DND-41 (cell line): ENCODE measurements around the gene CDT1.

ENCODE experiments used
- ATAC-seq: fragments of 200-7000 bp; cut with Tn5 transposase; 3 replicates; pipeline ENCODE4 v1.9.1; 2021; ENCODE audit warnings: low read depth; ENCODE audit not compliant: insufficient read depth
- DNase-seq: peaks from one replicate; pipeline ENCODE4 v3.0.0-alpha.2; 2020
- H2AFZ ChIP-seq: 2 replicates; pipeline ENCODE4 v1.6.0; 2012; ENCODE audit warnings: low read depth, low read length
- H3K27ac ChIP-seq: 2 replicates; pipeline ENCODE4 v1.5.1; 2012; ENCODE audit warnings: low read length, inconsistent platforms
- H3K27me3 ChIP-seq: fragments of 200-600 bp; sonication (generic); 2 replicates; pipeline ENCODE4 v1.6.0; 2012; ENCODE audit warnings: low read length, mild to moderate bottlenecking, inconsistent platforms; ENCODE audit not compliant: insufficient read depth, poor library complexity
- H3K36me3 ChIP-seq: 2 replicates; pipeline ENCODE4 v1.5.1; 2012; ENCODE audit warnings: low read length, inconsistent platforms; ENCODE audit not compliant: insufficient read depth
- H3K4me1 ChIP-seq: 2 replicates; pipeline ENCODE4 v1.5.1; 2012; ENCODE audit warnings: mild to moderate bottlenecking, low read length; ENCODE audit not compliant: insufficient read depth
- H3K4me2 ChIP-seq: 2 replicates; pipeline ENCODE4 v1.6.0; 2012; ENCODE audit warnings: mild to moderate bottlenecking, moderate library complexity, low read length, inconsistent platforms; ENCODE audit not compliant: insufficient read depth
- H3K4me3 ChIP-seq, 2 experiments: fragments of 200-600 bp in 1 of 2; shearing (Covaris generic) in 1 of 2; 2 replicates each; pipeline ENCODE4 v1.5.1; 2012 to 2016; ENCODE audit warnings: inconsistent platforms in 2 of 2, low read length in 2 of 2, mild to moderate bottlenecking in 2 of 2, low read depth in 1 of 2, moderate library complexity in 1 of 2
- H3K79me2 ChIP-seq: 2 replicates; pipeline ENCODE4 v1.6.0; 2012; ENCODE audit warnings: low read length, inconsistent platforms; ENCODE audit not compliant: insufficient read depth
- H3K9ac ChIP-seq: 2 replicates; pipeline ENCODE4 v1.6.0; 2012; ENCODE audit warnings: low read depth, mild to moderate bottlenecking, inconsistent platforms, low read length, moderate library complexity
- H3K9me3 ChIP-seq: 2 replicates; pipeline ENCODE4 v1.5.1; 2012; ENCODE audit warnings: low read length, moderate library complexity, mild to moderate bottlenecking, inconsistent platforms; ENCODE audit not compliant: insufficient read depth, severe bottlenecking
- H4K20me1 ChIP-seq: 2 replicates; pipeline ENCODE4 v1.6.0; 2012; ENCODE audit warnings: low read length; ENCODE audit not compliant: insufficient read depth
- EZH2 ChIP-seq: IDR thresholded peaks from 3 replicates; pipeline ENCODE4 v1.6.1; 2012; ENCODE audit warnings: borderline replicate concordance, low read depth, mild to moderate bottlenecking, moderate library complexity, low read length, inconsistent platforms; ENCODE audit not compliant: severe bottlenecking
- TF ChIP-seq, protein P1 (sequence below): IDR thresholded peaks from 2 replicates; pipeline ENCODE4 v1.5.1; 2012; ENCODE audit warnings: borderline replicate concordance, low read length, moderate library complexity, mild to moderate bottlenecking; ENCODE audit not compliant: poor library complexity, severe bottlenecking; ENCODE audit errors: extremely low read depth

The CDT1 gene

DNA sequence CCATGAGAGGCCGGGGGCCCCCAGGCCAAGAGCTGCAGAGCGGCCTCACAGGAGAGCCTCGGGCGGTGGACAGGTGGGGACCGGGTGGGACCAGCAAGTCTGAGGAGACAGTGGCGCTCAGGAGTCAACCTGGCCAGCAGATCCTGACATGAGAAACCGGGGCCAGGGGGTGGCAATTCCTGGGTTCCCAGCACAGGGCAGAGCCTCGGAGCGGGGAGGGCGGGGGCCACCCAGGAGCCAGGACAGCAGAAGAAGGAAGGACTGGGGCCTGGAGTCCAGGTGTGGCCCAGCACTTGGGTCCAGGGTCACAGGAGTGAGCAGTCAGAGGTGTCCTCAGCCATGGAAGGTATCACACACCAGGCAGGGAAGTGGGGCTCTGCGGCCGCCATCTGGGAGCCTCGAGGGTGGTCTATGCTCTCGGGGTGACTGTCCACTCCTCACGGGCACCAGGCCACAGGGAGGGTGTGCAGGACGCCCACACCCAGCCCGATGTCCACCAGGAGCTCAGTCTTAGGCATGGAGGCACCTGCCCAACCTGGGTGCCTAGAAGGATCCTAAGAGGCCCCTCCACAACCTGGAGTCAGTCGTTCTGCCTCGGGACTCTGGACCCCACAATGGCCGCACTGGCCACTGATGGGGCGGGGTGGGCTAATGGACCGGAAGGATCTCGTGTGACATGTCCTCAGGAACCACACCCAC is 47.7 kb upstream of the CDT1 start:
- ATAC-seq (no peak), DNase-seq (no peak)
- Histone ChIP-seq H3K27ac (no peak overlapping the region), H3K9ac (no peak overlapping the region), H3K27me3 (no peaks in the 10 kb centered on the region), H3K79me2 (peaks cover 91% of the 10 kb centered on the region), H3K36me3 (peaks cover 25% of the 10 kb centered on the region), H3K4me3 (no peak overlapping the region), H4K20me1 (peaks cover 88% of the 10 kb centered on the region), H2AFZ (no peak overlapping the region), H3K9me3 (no peaks in the 10 kb centered on the region), H3K4me2 (no peak overlapping the region), H3K4me1 (no peaks in the 10 kb centered on the region)
- TF ChIP-seq, protein P1, sequence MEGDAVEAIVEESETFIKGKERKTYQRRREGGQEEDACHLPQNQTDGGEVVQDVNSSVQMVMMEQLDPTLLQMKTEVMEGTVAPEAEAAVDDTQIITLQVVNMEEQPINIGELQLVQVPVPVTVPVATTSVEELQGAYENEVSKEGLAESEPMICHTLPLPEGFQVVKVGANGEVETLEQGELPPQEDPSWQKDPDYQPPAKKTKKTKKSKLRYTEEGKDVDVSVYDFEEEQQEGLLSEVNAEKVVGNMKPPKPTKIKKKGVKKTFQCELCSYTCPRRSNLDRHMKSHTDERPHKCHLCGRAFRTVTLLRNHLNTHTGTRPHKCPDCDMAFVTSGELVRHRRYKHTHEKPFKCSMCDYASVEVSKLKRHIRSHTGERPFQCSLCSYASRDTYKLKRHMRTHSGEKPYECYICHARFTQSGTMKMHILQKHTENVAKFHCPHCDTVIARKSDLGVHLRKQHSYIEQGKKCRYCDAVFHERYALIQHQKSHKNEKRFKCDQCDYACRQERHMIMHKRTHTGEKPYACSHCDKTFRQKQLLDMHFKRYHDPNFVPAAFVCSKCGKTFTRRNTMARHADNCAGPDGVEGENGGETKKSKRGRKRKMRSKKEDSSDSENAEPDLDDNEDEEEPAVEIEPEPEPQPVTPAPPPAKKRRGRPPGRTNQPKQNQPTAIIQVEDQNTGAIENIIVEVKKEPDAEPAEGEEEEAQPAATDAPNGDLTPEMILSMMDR = no peak
- TF ChIP-seq EZH2 = no peak

DNA sequence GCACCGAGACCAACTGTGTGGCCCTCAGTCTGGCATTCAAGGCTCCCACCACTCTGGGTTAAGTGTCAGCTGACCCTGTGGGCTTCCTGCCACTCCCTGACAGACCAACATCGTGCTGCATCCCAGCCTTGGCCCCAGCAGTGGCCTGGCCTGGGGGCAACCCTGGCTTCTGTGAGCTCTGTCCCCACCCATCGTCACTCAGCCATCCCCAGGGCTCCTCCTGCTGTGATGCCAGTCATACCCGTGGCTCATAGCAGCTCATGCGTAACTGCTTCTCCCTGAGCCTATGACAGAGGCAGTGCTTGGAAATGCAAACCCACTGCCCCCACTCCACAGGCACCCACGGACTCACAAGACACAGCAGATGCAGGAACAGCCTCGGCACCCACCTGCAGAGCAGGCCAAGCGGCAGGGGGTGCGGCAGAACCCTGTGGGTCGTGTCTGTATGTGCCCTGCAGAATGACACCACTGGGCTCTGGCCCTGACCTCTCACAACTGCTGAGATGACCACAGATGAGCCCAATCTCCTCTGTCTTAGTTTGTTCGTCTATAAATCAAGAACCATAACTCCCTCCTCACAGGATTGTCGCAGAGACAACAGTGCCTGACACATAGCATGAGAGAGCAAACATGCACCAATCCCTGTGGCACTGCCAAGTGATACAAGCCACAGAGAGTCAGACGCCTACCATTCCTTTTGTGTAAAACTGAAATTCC is 45.2 kb upstream of the CDT1 start:
- Histone ChIP-seq H3K4me1 (no peaks in the 10 kb centered on the region), H3K79me2 (peaks cover 96% of the 10 kb centered on the region), H3K36me3 (peaks cover 27% of the 10 kb centered on the region), H4K20me1 (peaks cover 96% of the 10 kb centered on the region), H3K9me3 (no peaks in the 10 kb centered on the region), H2AFZ (no peak overlapping the region), H3K4me2 (no peak overlapping the region), H3K9ac (no peak overlapping the region), H3K27ac (no peak overlapping the region), H3K27me3 (no peaks in the 10 kb centered on the region), H3K4me3 (no peak overlapping the region)
- TF ChIP-seq EZH2 = no peak
- TF ChIP-seq, protein P1 = no peak
- DNase-seq = no peak
- no peak for ATAC-seq

DNA sequence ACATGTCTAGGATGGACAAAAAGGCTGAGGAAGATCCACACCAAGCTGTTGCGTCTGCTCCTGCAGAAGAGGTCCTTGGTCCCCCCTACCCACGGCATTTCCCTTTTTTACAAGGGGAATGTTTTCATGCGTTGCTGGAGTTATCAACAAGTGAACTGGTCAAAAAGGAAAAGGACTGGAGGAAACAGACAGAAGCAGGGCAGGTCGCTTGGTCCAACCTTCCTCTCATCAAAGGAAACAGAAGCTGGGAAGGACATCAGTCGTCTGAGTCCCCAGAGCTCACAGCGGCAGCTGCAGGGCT is 44.7 kb upstream of the CDT1 start:
- Histone ChIP-seq H3K4me1 (no peaks in the 10 kb centered on the region), H3K4me2 (no peak overlapping the region), H3K9me3 (no peaks in the 10 kb centered on the region), H3K9ac (no peak overlapping the region), H3K27me3 (no peaks in the 10 kb centered on the region), H3K36me3 (peaks cover 28% of the 10 kb centered on the region), H3K27ac (no peak overlapping the region), H3K4me3 (no peak overlapping the region), H4K20me1 (peaks cover 96% of the 10 kb centered on the region), H3K79me2 (peaks cover 96% of the 10 kb centered on the region), H2AFZ (no peak overlapping the region)
- DNase-seq (no peak), ATAC-seq (no peak)
- TF ChIP-seq EZH2 = no peak
- TF ChIP-seq, protein P1 = no peak
